ENCODE data around the gene CTDNEP1. TPM values are rescaled to one million over a fixed set of nuclear protein-coding genes. Genes with fewer than 3 reads are reported as not detected.

Gene CTDNEP1
- polyA plus RNA-seq, 2 of the 4 experiments (the other 2 are of a cell fraction), result 145 to 161 TPM

DNA sequence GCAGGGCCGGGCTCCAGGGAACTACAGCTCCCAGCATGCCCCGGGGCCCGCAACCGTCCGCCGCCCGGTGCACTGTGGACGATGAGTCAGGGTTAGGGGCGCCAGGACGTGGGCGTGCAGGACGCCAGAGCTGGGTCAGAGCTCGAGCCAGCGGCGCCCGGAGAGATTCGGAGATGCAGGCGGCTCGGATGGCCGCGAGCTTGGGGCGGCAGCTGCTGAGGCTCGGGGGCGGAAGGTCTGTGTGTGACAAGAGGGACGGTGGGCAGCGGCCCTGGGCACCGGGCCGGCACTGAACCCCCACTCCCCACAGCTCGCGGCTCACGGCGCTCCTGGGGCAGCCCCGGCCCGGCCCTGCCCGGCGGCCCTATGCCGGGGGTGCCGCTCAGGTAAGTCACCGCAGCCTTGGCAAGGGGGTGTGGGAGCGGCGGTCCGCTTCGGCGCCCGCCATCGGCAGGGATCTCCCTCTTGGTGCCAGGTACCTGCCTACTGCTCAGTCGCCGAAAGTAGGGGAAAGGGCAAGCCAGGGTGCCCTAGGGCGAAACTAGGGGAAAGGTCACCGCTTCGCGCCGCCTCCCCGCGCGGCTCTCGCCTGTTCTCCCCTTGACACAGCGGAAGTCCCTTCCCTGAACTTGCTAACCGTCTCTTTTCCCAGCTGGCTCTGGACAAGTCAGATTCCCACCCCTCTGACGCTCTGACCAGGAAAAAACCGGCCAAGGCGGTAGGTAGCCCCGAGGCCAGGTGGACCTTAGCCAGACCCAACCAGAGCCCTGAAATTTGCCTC, 31.5 kb downstream of the CTDNEP1 start, which contains the start of the genes ACADVL and DLG4:
Gene ACADVL, plus strand, starts transcription at position 127 of the 781 bp plus-strand sequence. Its CDS starts 47 bp downstream, at position 174.
Gene DLG4, minus strand, starts transcription at position 25 of the 781 bp plus-strand sequence.
- H3K4me2 ChIP-seq, result peak within 1 kb of the TSS; percentile 86
- WGBS (ENCODE audit: missing lambda C conversion rate), result 4% methylated on average over 32 of the region's 63 CpGs
- H3K4me3 ChIP-seq, result peak within 1 kb of the TSS; percentile 74
- no peaks in the 10 kb centered on the region for H3K9me3 ChIP-seq
- CTCF ChIA-PET, result interaction anchor here (0.5 to 10.0 kb wide), 27 partner anchors 11 to 341 kb away, joined by 3 to 169 read pairs (median 4); partner anchors contain the start of genes DVL2, GABARAP, PHF23 and SLC2A4
- peak; percentile 42 for TF ChIP-seq TP53 (CRISPR knock-in tag; IDR thresholded peaks at IDR 0.05)
- TF ChIP-seq JUN (IDR thresholded peaks at IDR 0.05), result peak; percentile 55 to 72; a peak in 3 of 5 replicates
- 0 out of 2 replicates have a peak, but pooled peaks have one; percentile 18 for TF ChIP-seq RFX5 (IDR thresholded peaks at IDR 0.05)
- TF ChIP-seq FOXS1 (CRISPR knock-in tag; IDR thresholded peaks at IDR 0.05), result no peak
- peak; percentile 77 for TF ChIP-seq PHF8 (IDR thresholded peaks at IDR 0.05; ENCODE audit: borderline replicate concordance, low read depth)
- peak; percentile 88 for TF ChIP-seq POLR2A (IDR thresholded peaks at IDR 0.05; ENCODE audit: low read length)
- TF ChIP-seq GATA3 (IDR thresholded peaks at IDR 0.05; ENCODE audit: borderline replicate concordance), result peak; percentile 21; the same call in 1 of the 2 replicates
- peak; percentile 57 for TF ChIP-seq FOSL2 (IDR thresholded peaks at IDR 0.05)
- peak; percentile 93 for TF ChIP-seq FOSL2 (CRISPR knock-in tag; IDR thresholded peaks at IDR 0.05)
- 0 out of 2 replicates have a peak, but pooled peaks have one; percentile 23 for TF ChIP-seq ESRRA (IDR thresholded peaks at IDR 0.05; ENCODE audit: borderline replicate concordance, low read length)
- no peak for TF ChIP-seq CHD4 (IDR thresholded peaks at IDR 0.05; ENCODE audit: borderline replicate concordance)
- TF ChIP-seq, protein P1, sequence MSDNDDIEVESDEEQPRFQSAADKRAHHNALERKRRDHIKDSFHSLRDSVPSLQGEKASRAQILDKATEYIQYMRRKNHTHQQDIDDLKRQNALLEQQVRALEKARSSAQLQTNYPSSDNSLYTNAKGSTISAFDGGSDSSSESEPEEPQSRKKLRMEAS (IDR thresholded peaks at IDR 0.05), result peak; percentile 51; the same call in 1 of the 2 replicates
- TF ChIP-seq, protein P2, sequence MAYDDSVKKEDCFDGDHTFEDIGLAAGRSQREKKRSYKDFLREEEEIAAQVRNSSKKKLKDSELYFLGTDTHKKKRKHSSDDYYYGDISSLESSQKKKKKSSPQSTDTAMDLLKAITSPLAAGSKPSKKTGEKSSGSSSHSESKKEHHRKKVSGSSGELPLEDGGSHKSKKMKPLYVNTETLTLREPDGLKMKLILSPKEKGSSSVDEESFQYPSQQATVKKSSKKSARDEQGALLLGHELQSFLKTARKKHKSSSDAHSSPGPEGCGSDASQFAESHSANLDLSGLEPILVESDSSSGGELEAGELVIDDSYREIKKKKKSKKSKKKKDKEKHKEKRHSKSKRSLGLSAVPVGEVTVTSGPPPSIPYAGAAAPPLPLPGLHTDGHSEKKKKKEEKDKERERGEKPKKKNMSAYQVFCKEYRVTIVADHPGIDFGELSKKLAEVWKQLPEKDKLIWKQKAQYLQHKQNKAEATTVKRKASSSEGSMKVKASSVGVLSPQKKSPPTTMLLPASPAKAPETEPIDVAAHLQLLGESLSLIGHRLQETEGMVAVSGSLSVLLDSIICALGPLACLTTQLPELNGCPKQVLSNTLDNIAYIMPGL (CRISPR knock-in tag; IDR thresholded peaks at IDR 0.05; ENCODE audit: borderline replicate concordance), result peak; percentile 69; the same call in 1 of the 2 replicates
- TF ChIP-seq, protein P3, sequence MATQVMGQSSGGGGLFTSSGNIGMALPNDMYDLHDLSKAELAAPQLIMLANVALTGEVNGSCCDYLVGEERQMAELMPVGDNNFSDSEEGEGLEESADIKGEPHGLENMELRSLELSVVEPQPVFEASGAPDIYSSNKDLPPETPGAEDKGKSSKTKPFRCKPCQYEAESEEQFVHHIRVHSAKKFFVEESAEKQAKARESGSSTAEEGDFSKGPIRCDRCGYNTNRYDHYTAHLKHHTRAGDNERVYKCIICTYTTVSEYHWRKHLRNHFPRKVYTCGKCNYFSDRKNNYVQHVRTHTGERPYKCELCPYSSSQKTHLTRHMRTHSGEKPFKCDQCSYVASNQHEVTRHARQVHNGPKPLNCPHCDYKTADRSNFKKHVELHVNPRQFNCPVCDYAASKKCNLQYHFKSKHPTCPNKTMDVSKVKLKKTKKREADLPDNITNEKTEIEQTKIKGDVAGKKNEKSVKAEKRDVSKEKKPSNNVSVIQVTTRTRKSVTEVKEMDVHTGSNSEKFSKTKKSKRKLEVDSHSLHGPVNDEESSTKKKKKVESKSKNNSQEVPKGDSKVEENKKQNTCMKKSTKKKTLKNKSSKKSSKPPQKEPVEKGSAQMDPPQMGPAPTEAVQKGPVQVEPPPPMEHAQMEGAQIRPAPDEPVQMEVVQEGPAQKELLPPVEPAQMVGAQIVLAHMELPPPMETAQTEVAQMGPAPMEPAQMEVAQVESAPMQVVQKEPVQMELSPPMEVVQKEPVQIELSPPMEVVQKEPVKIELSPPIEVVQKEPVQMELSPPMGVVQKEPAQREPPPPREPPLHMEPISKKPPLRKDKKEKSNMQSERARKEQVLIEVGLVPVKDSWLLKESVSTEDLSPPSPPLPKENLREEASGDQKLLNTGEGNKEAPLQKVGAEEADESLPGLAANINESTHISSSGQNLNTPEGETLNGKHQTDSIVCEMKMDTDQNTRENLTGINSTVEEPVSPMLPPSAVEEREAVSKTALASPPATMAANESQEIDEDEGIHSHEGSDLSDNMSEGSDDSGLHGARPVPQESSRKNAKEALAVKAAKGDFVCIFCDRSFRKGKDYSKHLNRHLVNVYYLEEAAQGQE (IDR thresholded peaks at IDR 0.05), result 0 out of 2 replicates have a peak, but pooled peaks have one; percentile 12
- no peak for TF ChIP-seq HOXA7 (CRISPR knock-in tag; IDR thresholded peaks at IDR 0.05)
- no peak for TF ChIP-seq EP300 (IDR thresholded peaks at IDR 0.05)
- TF ChIP-seq MAFK (IDR thresholded peaks at IDR 0.05; ENCODE audit: partially characterized antibody), result peak; percentile 59
- TF ChIP-seq, protein P4, sequence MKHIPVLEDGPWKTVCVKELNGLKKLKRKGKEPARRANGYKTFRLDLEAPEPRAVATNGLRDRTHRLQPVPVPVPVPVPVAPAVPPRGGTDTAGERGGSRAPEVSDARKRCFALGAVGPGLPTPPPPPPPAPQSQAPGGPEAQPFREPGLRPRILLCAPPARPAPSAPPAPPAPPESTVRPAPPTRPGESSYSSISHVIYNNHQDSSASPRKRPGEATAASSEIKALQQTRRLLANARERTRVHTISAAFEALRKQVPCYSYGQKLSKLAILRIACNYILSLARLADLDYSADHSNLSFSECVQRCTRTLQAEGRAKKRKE (CRISPR knock-in tag; IDR thresholded peaks at IDR 0.05; ENCODE audit: low read depth), result peak; percentile 2; the same call in 1 of the 2 replicates
- TF ChIP-seq RNF2 (IDR thresholded peaks at IDR 0.05; ENCODE audit: borderline replicate concordance, low read depth), result no peak
- TF ChIP-seq, protein P5, sequence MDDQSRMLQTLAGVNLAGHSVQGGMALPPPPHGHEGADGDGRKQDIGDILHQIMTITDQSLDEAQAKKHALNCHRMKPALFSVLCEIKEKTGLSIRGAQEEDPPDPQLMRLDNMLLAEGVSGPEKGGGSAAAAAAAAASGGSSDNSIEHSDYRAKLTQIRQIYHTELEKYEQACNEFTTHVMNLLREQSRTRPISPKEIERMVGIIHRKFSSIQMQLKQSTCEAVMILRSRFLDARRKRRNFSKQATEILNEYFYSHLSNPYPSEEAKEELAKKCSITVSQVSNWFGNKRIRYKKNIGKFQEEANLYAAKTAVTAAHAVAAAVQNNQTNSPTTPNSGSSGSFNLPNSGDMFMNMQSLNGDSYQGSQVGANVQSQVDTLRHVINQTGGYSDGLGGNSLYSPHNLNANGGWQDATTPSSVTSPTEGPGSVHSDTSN (IDR thresholded peaks at IDR 0.05), result peak; percentile 61
- TF ChIP-seq FOSB (CRISPR knock-in tag; IDR thresholded peaks at IDR 0.05), result peak; percentile 77; the same call in 1 of the 2 replicates
- TF ChIP-seq, protein P6, sequence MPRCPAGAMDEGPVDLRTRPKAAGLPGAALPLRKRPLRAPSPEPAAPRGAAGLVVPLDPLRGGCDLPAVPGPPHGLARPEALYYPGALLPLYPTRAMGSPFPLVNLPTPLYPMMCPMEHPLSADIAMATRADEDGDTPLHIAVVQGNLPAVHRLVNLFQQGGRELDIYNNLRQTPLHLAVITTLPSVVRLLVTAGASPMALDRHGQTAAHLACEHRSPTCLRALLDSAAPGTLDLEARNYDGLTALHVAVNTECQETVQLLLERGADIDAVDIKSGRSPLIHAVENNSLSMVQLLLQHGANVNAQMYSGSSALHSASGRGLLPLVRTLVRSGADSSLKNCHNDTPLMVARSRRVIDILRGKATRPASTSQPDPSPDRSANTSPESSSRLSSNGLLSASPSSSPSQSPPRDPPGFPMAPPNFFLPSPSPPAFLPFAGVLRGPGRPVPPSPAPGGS (IDR thresholded peaks at IDR 0.05), result peak; percentile 45; the same call in 1 of the 3 replicates
- no peak for TF ChIP-seq ZC3H11A (IDR thresholded peaks at IDR 0.05)
- no peak for TF ChIP-seq CEBPB (IDR thresholded peaks at IDR 0.05)
- peak; percentile 52 for TF ChIP-seq TFCP2L1 (CRISPR knock-in tag; IDR thresholded peaks at IDR 0.05)
- TF ChIP-seq ZNF302 (CRISPR knock-in tag; IDR thresholded peaks at IDR 0.05), result no peak
- TF ChIP-seq HOXB13 (CRISPR knock-in tag; IDR thresholded peaks at IDR 0.05; ENCODE audit: low read depth), result no peak
- POLR2A ChIA-PET, result interaction anchor here (0.6 to 2.7 kb wide), 10 partner anchors 10 to 349 kb away, joined by 3 to 63 read pairs (median 4); partner anchors contain the start of genes DVL2, GABARAP and PHF23
- peak within 1 kb of the TSS; percentile 88 to 98 for H3K27ac ChIP-seq
- DNase-seq (ENCODE audit: low read depth in 1 of 2, low spot score in 1 of 2) (peak; percentile 82 to 96), FAIRE-seq (peak; percentile 23), ATAC-seq (peak; percentile 54 to 82)
- peaks cover 51% of the 10 kb centered on the region for H3K4me1 ChIP-seq
